ENCODE results near the gene TDRD1. TPM values are rescaled to one million over a fixed set of nuclear protein-coding genes. Genes with fewer than 3 reads are reported as not detected.
A peak's percentile ranks its signal among the peaks of the same experiment; 100 is the strongest.

Gene TDRD1
- total and polyA plus RNA-seq, 12 donors: 0.03 to 7.0 (median 4.0) TPM

- DNase-seq: no peak
- TF ChIP-seq CTCF (IDR thresholded peaks at IDR 0.05): no peak
- H3K27me3 ChIP-seq: no peaks in the 10 kb centered on the region
- intact Hi-C loops (cut with DNase I): no loop called here
- no peak overlapping the region for H3K27ac ChIP-seq
- peaks cover 0 to 82% (median 31%) of the 10 kb centered on the region in 9 donors for H3K36me3 ChIP-seq
- no peak overlapping the region for H3K4me3 ChIP-seq
- WGBS, 2 donors: 94 to 96% methylated on average over 2 of the region's 2 CpGs
- H3K4me1 ChIP-seq: no peaks in the 10 kb centered on the region
- ATAC-seq: no peak
- H3K9me3 ChIP-seq: peaks cover 0 to 8% (median 0%) of the 10 kb centered on the region in 11 donors
Measured at GRCh38 chr10:114151486-114151885, 27.7 kb upstream of the TDRD1 start.

- H3K4me3 ChIP-seq: no peak overlapping the region
- peaks cover 0 to 8% (median 0%) of the 10 kb centered on the region in 11 donors for H3K9me3 ChIP-seq
- no peaks in the 10 kb centered on the region for H3K27me3 ChIP-seq
- H3K36me3 ChIP-seq: peaks cover 0 to 82% (median 31%) of the 10 kb centered on the region in 9 donors
- intact Hi-C loops (cut with DNase I): no loop called here
- ATAC-seq (no peak), DNase-seq (no peak)
- no peak overlapping the region for H3K27ac ChIP-seq
- no peak for TF ChIP-seq CTCF (IDR thresholded peaks at IDR 0.05)
- no peaks in the 10 kb centered on the region for H3K4me1 ChIP-seq
- 95 to 96% methylated on average over 1 of the region's 1 CpG for WGBS, 2 donors
Measured at GRCh38 chr10:114151892-114152291, 27.3 kb upstream of the TDRD1 start.

- Histone ChIP-seq H3K9me3 (peaks cover 0 to 8% (median 0%) of the 10 kb centered on the region in 11 donors), H3K4me1 (peaks cover 0 to 20% (median 6%) of the 10 kb centered on the region in 9 donors), H3K36me3 (peaks cover 0 to 86% (median 8%) of the 10 kb centered on the region in 9 donors), H3K27ac (no peak overlapping the region), H3K4me3 (no peak overlapping the region), H3K27me3 (no peaks in the 10 kb centered on the region)
- ATAC-seq (no peak), DNase-seq (no peak)
- TF ChIP-seq CTCF (IDR thresholded peaks at IDR 0.05): no peak
- 68 to 82% methylated on average over 2 of the region's 2 CpGs for WGBS, 2 donors
- intact Hi-C loops (cut with DNase I): no loop called here
Measured at GRCh38 chr10:114157912-114158311, 21.2 kb upstream of the TDRD1 start.

GRCh38 chr10:114163062-114163461 is 16.1 kb upstream of the TDRD1 start:
- no peak for TF ChIP-seq CTCF (IDR thresholded peaks at IDR 0.05)
- Histone ChIP-seq H3K9me3 (peaks cover 0 to 4% (median 0%) of the 10 kb centered on the region in 11 donors), H3K4me3 (no peak overlapping the region), H3K36me3 (peaks cover 0 to 38% (median 0%) of the 10 kb centered on the region in 9 donors), H3K27ac (peak overlapping the region in 2 of 10 donors; percentile 8 to 38), H3K4me1 (peaks cover 0 to 41% (median 18%) of the 10 kb centered on the region in 9 donors), H3K27me3 (no peaks in the 10 kb centered on the region)
- DNase-seq (no peak), ATAC-seq (no peak)
- intact Hi-C loops (cut with DNase I): no loop called here
- 59 to 63% methylated on average over 2 of the region's 2 CpGs for WGBS, 2 donors
